ENCODE results near the gene SLC1A4.

DNA sequence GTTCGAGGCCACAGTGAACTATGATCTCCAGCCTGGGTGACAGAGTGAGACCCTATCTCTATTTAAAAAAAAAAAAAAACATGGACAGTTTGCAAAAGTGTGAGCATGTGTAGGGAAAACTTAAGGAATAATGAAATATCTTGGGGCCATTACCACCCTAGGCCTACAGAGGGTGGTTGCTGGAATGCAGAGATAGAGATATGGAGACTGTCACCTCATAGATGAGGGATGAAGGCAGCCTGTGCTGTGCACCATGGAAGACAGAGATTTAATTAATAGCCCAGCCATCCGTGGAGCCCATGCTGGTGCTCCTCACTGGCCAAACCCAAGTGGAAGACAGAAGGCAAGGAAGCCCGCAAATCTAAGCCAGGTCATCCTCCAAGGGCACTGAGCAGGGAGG is 50.4 kb downstream of the SLC1A4 start:
- TF ChIP-seq, protein P1, sequence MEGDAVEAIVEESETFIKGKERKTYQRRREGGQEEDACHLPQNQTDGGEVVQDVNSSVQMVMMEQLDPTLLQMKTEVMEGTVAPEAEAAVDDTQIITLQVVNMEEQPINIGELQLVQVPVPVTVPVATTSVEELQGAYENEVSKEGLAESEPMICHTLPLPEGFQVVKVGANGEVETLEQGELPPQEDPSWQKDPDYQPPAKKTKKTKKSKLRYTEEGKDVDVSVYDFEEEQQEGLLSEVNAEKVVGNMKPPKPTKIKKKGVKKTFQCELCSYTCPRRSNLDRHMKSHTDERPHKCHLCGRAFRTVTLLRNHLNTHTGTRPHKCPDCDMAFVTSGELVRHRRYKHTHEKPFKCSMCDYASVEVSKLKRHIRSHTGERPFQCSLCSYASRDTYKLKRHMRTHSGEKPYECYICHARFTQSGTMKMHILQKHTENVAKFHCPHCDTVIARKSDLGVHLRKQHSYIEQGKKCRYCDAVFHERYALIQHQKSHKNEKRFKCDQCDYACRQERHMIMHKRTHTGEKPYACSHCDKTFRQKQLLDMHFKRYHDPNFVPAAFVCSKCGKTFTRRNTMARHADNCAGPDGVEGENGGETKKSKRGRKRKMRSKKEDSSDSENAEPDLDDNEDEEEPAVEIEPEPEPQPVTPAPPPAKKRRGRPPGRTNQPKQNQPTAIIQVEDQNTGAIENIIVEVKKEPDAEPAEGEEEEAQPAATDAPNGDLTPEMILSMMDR (IDR thresholded peaks at IDR 0.05): no peak
- TF ChIP-seq POLR2AphosphoS5 (IDR thresholded peaks at IDR 0.05; ENCODE audit: low read depth, low read length): no peak
- TF ChIP-seq, protein P2, sequence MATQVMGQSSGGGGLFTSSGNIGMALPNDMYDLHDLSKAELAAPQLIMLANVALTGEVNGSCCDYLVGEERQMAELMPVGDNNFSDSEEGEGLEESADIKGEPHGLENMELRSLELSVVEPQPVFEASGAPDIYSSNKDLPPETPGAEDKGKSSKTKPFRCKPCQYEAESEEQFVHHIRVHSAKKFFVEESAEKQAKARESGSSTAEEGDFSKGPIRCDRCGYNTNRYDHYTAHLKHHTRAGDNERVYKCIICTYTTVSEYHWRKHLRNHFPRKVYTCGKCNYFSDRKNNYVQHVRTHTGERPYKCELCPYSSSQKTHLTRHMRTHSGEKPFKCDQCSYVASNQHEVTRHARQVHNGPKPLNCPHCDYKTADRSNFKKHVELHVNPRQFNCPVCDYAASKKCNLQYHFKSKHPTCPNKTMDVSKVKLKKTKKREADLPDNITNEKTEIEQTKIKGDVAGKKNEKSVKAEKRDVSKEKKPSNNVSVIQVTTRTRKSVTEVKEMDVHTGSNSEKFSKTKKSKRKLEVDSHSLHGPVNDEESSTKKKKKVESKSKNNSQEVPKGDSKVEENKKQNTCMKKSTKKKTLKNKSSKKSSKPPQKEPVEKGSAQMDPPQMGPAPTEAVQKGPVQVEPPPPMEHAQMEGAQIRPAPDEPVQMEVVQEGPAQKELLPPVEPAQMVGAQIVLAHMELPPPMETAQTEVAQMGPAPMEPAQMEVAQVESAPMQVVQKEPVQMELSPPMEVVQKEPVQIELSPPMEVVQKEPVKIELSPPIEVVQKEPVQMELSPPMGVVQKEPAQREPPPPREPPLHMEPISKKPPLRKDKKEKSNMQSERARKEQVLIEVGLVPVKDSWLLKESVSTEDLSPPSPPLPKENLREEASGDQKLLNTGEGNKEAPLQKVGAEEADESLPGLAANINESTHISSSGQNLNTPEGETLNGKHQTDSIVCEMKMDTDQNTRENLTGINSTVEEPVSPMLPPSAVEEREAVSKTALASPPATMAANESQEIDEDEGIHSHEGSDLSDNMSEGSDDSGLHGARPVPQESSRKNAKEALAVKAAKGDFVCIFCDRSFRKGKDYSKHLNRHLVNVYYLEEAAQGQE (IDR thresholded peaks at IDR 0.05; ENCODE audit: insufficient read depth in 1 of 2, low read depth in 2 of 2, low read length in 1 of 2): no peak
- no peak for TF ChIP-seq SIN3A (IDR thresholded peaks at IDR 0.05; ENCODE audit: borderline replicate concordance, insufficient read depth, low read depth, low read length)

All from Panc1 (cell line).